IgD-negative memory B cell (primary cell): ENCODE results near the gene KLF11. TPM values are rescaled to one million over a fixed set of nuclear protein-coding genes. Genes with fewer than 3 reads are reported as not detected.
"Not testable (repeated sequence)": the region's sequence is repeated elsewhere in the genome, so short reads cannot be mapped to it uniquely, and the experiment has no call there.

Experiments used
- H3K27ac Mint-ChIP-seq, 3 donors: one replicate each; pipeline ENCODE4 v1.8.0; 2020 to 2022; ENCODE audit warnings: mild to moderate bottlenecking in 3 of 3, mixed read lengths in 3 of 3, moderate library complexity in 1 of 3
- H3K27me3 Mint-ChIP-seq: one replicate; pipeline ENCODE4 v1.8.0; 2021; ENCODE audit warnings: mixed read lengths
- H3K36me3 Mint-ChIP-seq: one replicate; pipeline ENCODE4 v1.8.0; 2020; ENCODE audit warnings: mild to moderate bottlenecking, mixed read lengths
- H3K4me1 Mint-ChIP-seq, 3 donors: one replicate each; pipeline ENCODE4 v1.8.0; 2020 to 2022; ENCODE audit warnings: mixed read lengths in 3 of 3, mild to moderate bottlenecking in 1 of 3
- H3K4me3 Mint-ChIP-seq, 4 donors: one replicate each; pipeline ENCODE4 v1.8.0; 2020 to 2022; ENCODE audit warnings: mild to moderate bottlenecking in 4 of 4, mixed read lengths in 4 of 4, moderate library complexity in 3 of 4
- H3K9me3 Mint-ChIP-seq, 3 donors: one replicate each; pipeline ENCODE4 v1.8.0; 2020 to 2021; ENCODE audit warnings: mixed read lengths in 3 of 3, mild to moderate bottlenecking in 1 of 3
- polyA plus RNA-seq: library from polyadenylated mRNA; unstranded; fragments of 300-500 nt; fragmentation: Illumina TruSeq; gene quantifications from one replicate; pipeline ENCODE4 v1.2.3, GENCODE V29; 2021

Gene KLF11
- polyA plus RNA-seq, 1 donor from 2014 or later, result 13.9 TPM

DNA sequence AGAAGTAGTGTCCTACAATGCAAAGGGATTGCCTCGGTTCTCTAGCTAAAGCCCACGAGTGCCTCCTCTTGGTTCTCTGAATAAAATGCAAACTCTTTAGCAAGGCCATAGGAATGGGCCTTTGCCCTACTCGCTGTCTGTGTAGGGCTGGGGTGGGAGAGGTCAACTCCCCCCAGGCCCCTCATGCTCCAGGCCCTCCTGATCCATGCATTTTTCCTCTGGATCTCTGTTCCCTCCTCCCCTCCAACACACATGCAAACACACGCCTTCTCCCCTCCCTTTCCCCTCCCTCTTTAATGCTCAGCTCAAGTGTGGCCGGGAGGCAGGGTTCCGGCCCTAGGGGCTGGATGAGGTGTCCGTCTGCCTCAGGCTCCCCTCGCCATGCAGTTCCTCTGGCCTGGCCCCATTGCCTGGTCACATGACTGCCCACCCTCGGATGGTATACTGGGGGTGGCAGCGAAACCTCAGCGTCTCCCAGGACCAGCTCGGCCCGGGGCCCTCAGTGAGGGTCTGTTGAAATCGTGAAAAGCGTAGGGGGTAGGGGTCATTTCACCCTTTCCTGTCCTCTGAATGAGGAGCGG, 14.9 kb upstream of the KLF11 start:
- Mint-ChIP-seq H3K4me3 (peak overlapping the region; percentile 84 to 95 (median 92)), H3K4me1 (peaks cover 19 to 27% (median 24%) of the 10 kb centered on the region in 3 donors), H3K9me3 (no peaks in the 10 kb centered on the region), H3K27ac (peak overlapping the region; percentile 83 to 94 (median 93)), H3K36me3 (no peaks in the 10 kb centered on the region), H3K27me3 (peaks cover 3% of the 10 kb centered on the region)

- Mint-ChIP-seq H3K4me1 (peaks cover 20 to 29% (median 26%) of the 10 kb centered on the region in 3 donors), H3K36me3 (no peaks in the 10 kb centered on the region), H3K27me3 (peaks cover 3% of the 10 kb centered on the region), H3K9me3 (no peaks in the 10 kb centered on the region), H3K27ac (peak overlapping the region; percentile 93 to 96 (median 94)), H3K4me3 (peak overlapping the region; percentile 84 to 95 (median 92))
Observed at GRCh38 chr2:10028988-10029874, 14.1 kb upstream of the KLF11 start.

DNA sequence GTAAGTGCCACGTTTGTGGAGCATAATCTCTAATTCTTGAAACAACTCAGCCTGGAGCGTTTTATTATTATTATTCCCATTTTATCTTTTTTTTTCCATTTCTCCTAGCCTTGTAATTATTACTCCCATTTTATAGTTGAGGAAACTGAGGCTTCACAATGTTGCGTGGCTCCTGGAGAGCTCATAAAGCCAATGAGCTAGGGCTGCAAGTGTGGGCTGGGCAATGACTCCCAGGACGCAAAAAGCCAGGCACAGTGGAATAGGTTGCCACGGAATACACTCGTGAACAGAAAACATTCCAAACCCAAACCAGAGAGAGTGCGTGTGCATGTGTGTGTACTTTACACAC, 13.5 kb upstream of the KLF11 start:
- H3K36me3 Mint-ChIP-seq, result peaks cover 1% of the 10 kb centered on the region
- no peaks in the 10 kb centered on the region for H3K9me3 Mint-ChIP-seq
- H3K27ac Mint-ChIP-seq, result peak overlapping the region; percentile 93 to 96 (median 94)
- H3K4me3 Mint-ChIP-seq, result peak overlapping the region; percentile 84 to 95 (median 92)
- H3K4me1 Mint-ChIP-seq, result peaks cover 26 to 35% (median 32%) of the 10 kb centered on the region in 3 donors
- peaks cover 3% of the 10 kb centered on the region for H3K27me3 Mint-ChIP-seq

DNA sequence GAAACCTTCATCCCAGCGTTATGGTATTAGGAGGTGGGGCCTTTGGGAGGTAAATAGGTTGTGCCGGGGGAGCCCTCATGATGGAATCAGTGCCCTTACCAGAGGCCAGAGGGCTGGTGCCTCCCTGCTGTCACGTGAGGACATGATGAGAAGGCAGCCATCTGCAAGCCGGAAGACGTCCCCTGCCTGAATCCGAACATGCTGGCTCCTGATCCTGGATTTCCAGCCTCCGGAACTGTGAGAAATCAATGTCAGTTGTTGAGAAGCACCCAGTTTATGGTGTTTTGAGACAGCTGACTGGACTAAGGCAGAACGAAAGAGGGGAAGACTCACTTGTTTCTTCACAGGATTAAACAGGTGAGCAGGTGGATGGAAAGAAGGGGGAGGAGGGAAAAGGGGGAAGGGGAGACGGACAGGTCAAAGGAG, 13.0 kb upstream of the KLF11 start:
- Mint-ChIP-seq H3K4me3 (peak overlapping the region; percentile 84 to 95 (median 92)), H3K27me3 (peaks cover 3% of the 10 kb centered on the region), H3K36me3 (peaks cover 1% of the 10 kb centered on the region), H3K4me1 (peaks cover 28 to 38% (median 34%) of the 10 kb centered on the region in 3 donors), H3K27ac (peak overlapping the region; percentile 93 to 96 (median 94)), H3K9me3 (no peaks in the 10 kb centered on the region)

GRCh38 chr2:10030798-10031197, 12.6 kb upstream of the KLF11 start:
- H3K36me3 Mint-ChIP-seq, H3K9me3 Mint-ChIP-seq, H3K27me3 Mint-ChIP-seq: not testable (repeated sequence)
- Mint-ChIP-seq H3K4me3 (peak overlapping the region in 3 of 4 donors; percentile 39 to 84 (median 82)), H3K27ac (peak overlapping the region; percentile 28 to 94 (median 63)), H3K4me1 (peaks cover 32 to 43% (median 33%) of the 10 kb centered on the region in 3 donors)

DNA sequence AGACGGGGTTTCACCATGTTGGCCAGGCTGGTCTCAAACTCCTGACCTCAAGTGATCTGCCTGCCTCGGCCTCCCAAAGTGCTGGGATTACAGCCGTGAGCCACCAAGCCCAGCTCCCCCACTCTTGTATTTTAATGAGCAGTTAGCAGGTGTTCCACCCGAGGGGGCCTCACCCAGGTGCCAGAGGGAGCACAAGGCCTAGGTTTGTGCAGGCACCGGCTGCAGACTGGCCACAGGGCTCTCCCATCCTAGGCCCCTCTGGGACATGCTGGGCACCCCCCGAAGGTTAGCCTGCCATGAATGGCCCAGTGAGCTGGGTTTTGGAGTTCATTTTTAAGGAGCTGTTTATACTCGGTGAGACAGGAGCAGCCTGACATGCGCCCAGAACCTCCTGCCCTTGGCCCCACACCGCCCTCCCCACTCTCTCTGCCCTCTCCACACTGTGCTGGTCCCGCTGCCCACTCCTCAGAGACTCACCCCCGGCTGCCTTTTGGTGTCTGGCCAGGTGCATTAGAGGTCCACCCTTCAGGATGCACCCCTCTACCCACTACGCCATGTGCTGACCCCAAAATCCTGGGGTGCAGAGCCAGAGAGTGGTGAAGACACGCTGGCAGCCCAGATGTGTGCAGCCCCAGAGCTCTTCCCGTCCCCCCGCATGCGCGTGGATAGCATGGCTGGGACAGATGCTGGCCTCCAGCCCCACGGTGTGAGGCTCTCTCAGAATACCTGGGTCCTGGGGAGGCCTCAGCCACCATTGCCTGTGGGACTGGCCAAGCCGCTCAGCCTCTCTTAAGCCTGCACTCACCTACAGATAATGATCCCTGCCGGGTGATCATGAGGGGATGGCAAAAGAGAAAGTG, 11.2 kb upstream of the KLF11 start:
- H3K4me3 Mint-ChIP-seq, result peak overlapping the region; percentile 39 to 84 (median 77)
- H3K27me3 Mint-ChIP-seq, result peaks cover 3% of the 10 kb centered on the region
- H3K36me3 Mint-ChIP-seq, result peaks cover 1% of the 10 kb centered on the region
- H3K4me1 Mint-ChIP-seq, result peaks cover 33 to 43% (median 34%) of the 10 kb centered on the region in 3 donors
- H3K9me3 Mint-ChIP-seq, result no peaks in the 10 kb centered on the region
- peak overlapping the region in 1 of 3 donors; percentile 48 for H3K27ac Mint-ChIP-seq

DNA sequence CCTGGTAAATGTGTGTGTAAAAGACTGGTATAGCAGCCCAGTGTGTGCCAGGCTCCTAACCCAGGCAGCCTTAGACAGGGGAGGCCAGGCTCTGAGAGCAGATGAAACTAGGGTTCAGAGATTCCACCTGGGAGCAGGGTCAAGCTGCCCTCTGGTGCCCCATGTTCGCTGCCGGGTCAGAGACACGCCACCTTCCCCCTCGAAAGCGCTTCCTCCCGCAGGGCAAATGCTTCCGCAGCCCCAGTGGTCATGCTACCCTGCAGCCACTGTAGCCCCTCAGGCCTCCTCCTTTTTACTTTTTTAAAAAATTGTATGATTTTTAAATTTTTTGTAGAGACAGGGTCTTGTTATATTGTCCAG, 10.6 kb upstream of the KLF11 start:
- Mint-ChIP-seq H3K4me3 (peak overlapping the region in 1 of 4 donors; percentile 81), H3K27me3 (peaks cover 3% of the 10 kb centered on the region), H3K4me1 (peaks cover 33 to 43% (median 34%) of the 10 kb centered on the region in 3 donors), H3K27ac (peak overlapping the region in 1 of 3 donors; percentile 48), H3K36me3 (peaks cover 1% of the 10 kb centered on the region), H3K9me3 (no peaks in the 10 kb centered on the region)

- no peaks in the 10 kb centered on the region for H3K9me3 Mint-ChIP-seq
- H3K4me1 Mint-ChIP-seq, result peaks cover 33 to 38% (median 34%) of the 10 kb centered on the region in 3 donors
- peaks cover 3% of the 10 kb centered on the region for H3K27me3 Mint-ChIP-seq
- peaks cover 1% of the 10 kb centered on the region for H3K36me3 Mint-ChIP-seq
- no peak overlapping the region for H3K27ac Mint-ChIP-seq
- peak overlapping the region in 1 of 4 donors; percentile 49 for H3K4me3 Mint-ChIP-seq
Observed at GRCh38 chr2:10033251-10034006, 9.9 kb upstream of the KLF11 start.

DNA sequence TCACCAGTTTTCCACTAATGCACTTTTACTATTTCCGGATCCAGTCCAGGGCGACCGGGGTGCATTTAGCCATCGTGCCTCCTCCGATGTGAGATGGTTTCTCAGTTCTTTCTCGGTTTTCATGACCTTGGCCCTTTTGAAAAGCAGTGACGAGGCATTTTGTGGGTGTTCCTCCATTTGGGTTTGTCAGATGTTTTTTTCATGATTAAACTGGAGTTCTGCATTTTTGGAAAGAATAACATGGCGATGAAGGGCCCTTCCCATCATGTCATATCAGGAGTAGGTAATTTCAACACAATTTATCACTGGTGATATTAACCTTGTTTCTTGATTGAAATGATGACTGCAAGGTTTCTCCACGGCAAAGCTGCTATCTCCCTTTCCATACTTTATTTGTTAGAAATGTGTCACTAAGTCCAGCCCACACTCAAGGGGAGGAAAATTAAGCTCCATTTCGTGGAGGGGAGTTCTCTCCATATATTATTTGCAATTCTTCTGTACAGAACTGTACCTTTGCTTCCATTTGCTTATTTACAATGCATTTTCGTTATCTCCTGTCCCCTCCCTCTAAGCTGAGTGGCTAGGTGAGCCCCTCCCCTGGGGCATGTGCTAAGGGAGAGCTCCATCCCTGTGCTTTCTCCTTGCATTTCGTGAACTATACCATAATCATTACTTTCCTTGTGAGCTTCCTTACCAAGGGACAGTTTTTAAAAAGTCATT, 8.9 kb upstream of the KLF11 start:
- H3K27me3 Mint-ChIP-seq, result peaks cover 3% of the 10 kb centered on the region

DNA sequence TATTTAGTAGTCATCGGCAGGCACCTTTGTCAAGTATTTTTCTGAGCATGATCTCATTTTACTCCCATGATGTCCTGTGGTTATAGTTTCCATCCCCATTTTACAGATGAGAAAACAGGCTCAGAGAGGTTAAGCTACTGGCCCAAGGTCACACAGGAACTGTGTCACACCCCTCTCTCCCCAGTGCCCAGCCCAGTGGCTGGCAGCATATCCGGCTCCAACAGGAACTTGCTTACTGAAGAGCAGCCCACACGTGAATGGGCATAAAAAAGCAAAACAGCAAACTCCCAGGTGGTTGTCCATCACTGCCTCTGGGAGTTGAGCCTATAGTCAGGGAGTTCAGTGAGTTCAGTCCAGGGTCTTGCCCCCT, 8.3 kb upstream of the KLF11 start:
- peak overlapping the region in 2 of 3 donors; percentile 61 to 84 for H3K27ac Mint-ChIP-seq
- H3K4me1 Mint-ChIP-seq, result peaks cover 27 to 30% (median 30%) of the 10 kb centered on the region in 3 donors
- no peaks in the 10 kb centered on the region for H3K9me3 Mint-ChIP-seq
- H3K27me3 Mint-ChIP-seq, result peaks cover under 1% of the 10 kb centered on the region
- peak overlapping the region in 2 of 4 donors; percentile 39 to 65 for H3K4me3 Mint-ChIP-seq
- peaks cover 1% of the 10 kb centered on the region for H3K36me3 Mint-ChIP-seq

More for the DNA sequence above, 8.9 kb upstream of the KLF11 start:
- Mint-ChIP-seq H3K4me3 (peak overlapping the region in 2 of 4 donors; percentile 18 to 39), H3K27ac (peak overlapping the region in 2 of 3 donors; percentile 61 to 84), H3K4me1 (peaks cover 33 to 34% (median 34%) of the 10 kb centered on the region in 3 donors), H3K9me3 (no peaks in the 10 kb centered on the region), H3K36me3 (peaks cover 1% of the 10 kb centered on the region)

DNA sequence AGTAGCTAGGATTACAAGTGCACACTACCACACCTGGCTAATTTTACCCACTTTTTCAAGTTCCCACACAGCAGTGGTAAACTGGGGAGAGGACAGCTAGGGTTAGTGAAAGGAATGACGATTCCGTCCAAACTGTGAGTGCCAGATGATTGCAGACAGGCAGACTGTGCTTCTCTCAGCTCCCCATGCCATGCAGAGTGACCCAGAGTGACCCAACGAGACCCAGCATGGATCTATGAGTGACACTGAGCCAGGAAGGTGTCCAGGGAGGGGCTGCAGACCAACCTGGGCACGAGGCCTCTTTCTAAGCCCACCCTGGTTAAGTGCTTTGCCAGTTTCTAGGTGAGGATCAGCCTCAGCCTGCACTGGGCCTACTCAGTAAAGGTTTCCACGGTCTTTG, 7.7 kb upstream of the KLF11 start:
- Mint-ChIP-seq H3K27ac (peak overlapping the region in 1 of 3 donors; percentile 60), H3K27me3 (no peaks in the 10 kb centered on the region), H3K9me3 (no peaks in the 10 kb centered on the region), H3K36me3 (peaks cover 1% of the 10 kb centered on the region), H3K4me3 (peak overlapping the region in 1 of 4 donors; percentile 9), H3K4me1 (peaks cover 25 to 28% (median 27%) of the 10 kb centered on the region in 3 donors)

GRCh38 chr2:10036095-10036884, 7.1 kb upstream of the KLF11 start:
- peak overlapping the region in 1 of 4 donors; percentile 29 for H3K4me3 Mint-ChIP-seq
- H3K27ac Mint-ChIP-seq, result peak overlapping the region in 1 of 3 donors; percentile 60
- no peaks in the 10 kb centered on the region for H3K27me3 Mint-ChIP-seq
- peaks cover 27 to 29% (median 29%) of the 10 kb centered on the region in 3 donors for H3K4me1 Mint-ChIP-seq
- no peaks in the 10 kb centered on the region for H3K9me3 Mint-ChIP-seq
- peaks cover 1% of the 10 kb centered on the region for H3K36me3 Mint-ChIP-seq

DNA sequence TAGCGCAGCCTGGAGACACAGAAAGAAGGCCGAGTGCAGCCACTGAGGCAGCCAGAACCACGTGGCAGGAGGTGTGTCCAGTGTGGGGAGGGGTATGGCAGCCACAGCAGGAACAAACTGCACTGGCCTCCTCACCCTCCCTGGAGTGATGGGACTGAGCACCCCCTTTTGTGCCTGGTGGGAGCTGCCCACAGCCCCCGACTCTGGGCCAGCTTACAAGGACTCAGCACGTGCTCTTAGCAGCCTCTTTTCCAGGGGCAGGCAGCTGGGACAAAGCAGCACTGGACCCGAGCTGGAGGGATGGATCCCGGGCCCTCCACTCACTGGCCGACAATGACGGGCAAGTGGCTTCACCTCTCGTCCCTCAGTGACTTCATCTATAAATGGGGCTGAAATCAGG, 5.2 kb upstream of the KLF11 start:
- Mint-ChIP-seq H3K4me1 (peaks cover 23 to 34% (median 27%) of the 10 kb centered on the region in 3 donors), H3K27ac (peak overlapping the region in 2 of 3 donors; percentile 72 to 82), H3K36me3 (peaks cover 1% of the 10 kb centered on the region), H3K27me3 (no peaks in the 10 kb centered on the region), H3K4me3 (peak overlapping the region in 1 of 4 donors; percentile 40), H3K9me3 (no peaks in the 10 kb centered on the region)
